NCI-H1930 (cell line): ENCODE measurements around the gene CHAD.
"Not testable (repeated sequence)": the region's sequence is repeated elsewhere in the genome, so short reads cannot be mapped to it uniquely, and the experiment has no call there.

ENCODE experiments used
- DNase-seq, 2 experiments: peaks; one replicate each; lab custom pipeline; 2025; lab: John Stamatoyannopoulos, UW

The CHAD gene

GRCh38 chr17:50495217-50495823 lies 26.6 kb upstream of the CHAD start:
- DNase-seq: no peak

GRCh38 chr17:50493744-50494143 lies 25.1 kb upstream of the CHAD start:
- DNase-seq: no peak

DNA sequence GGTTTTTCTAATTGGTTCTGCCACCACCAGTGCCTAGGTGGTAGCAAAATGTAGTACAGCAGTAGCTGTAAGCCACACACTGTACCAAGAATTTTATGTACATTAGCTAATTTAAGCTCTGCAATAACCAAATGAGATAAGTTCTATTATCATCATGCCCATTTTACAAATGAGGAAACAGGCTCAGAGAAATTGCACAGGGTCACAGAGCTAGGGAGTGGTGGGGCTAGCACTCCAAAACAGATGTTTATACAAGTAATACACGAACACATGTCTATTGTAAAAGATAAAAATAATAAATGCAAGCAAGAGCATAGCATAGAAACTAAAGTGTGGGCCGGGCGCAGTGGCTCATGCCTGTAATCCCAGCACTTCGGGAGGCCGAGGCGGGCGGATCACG lies 23.5 kb upstream of the CHAD start:
- DNase-seq: no peak

DNA sequence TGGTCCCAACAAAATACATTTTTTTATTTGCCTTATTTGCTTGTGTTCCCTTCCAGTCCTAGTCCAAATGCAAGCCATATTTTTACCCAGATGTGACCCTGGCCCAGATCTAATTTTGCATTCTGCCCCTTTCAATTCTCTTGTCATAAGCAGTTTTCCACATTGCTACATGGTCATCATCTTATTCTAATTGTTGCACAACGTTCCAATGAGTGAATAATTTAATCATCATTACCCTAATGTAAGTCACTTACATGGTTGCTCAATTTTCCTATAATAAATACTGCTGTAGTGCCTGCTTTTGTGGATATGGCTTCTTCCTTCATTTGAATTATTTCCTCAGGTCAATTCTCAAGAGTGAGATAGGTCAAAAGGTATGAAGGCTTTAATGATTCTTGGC lies 22.8 kb upstream of the CHAD start:
- DNase-seq: no peak

GRCh38 chr17:50488880-50489279 lies 20.2 kb upstream of the CHAD start:
- DNase-seq: no peak

DNA sequence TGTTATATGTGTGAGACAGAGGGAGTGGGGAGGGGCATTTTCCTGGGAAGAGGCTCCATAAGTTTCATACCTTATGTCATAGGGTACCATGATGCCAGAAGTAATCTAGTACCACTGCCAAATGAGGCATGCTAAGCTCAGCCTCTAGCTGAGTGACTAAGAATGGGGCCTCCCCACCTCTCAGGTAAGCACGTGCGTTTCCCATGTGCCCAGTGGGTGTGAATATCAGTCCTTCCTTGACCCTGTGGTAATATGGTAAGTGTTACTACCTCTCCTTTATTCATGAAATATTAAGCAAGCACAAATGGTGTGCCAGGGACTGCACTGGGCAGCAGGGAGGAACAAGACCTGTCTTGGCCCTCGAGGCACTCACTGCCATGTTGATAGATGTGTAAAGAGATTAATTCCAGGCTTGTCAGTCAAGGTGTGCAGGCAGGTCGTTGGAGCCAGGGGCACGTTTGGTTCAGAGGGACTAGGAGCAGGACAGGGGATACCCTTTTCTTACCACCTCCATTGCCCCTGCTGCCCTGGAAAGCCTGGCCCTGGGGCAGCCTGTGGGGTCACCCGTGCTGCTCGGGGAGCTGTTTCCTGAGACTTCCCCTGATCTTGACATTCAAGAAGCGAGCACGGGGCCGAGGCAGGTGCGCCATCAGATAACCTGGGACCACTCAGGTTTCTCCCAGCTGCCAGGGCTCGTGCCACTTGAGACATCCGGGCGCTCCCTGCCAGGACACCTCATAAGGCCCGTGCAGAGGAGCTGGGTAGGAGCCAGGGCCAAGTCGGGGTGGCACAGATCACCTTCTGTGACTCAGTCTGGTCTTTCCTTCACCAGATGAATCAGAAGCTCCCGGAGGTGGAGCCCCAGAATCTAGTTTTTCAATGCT lies 18.8 kb upstream of the CHAD start:
- DNase-seq: no peak

GRCh38 chr17:50484386-50485155 lies 15.9 kb upstream of the CHAD start:
- DNase-seq: no peak

DNA sequence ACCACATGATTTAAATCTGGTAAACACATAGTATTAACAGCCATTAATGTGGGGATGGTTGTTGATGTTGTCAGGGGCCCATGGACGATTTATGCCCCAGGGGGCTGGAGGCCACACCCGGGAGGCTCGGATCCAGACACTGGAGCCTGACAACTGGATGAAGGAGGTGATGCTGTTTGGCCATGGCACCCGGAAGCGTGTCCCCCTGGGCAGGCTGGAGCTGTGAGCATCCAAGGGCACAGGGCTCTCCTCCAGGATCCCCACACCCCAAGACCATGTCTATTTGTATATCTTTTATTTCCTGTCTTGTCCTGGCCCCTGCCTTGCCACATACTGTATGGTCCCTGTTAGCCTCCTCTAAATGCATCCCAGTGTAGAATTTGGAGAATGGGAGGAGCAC lies 14.6 kb upstream of the CHAD start:
- DNase-seq: no peak

GRCh38 chr17:50482516-50482915 lies 13.8 kb upstream of the CHAD start:
- DNase-seq: peak in 1 of 2 experiments; percentile 47

- DNase-seq: no peak
These were observed 13.4 kb upstream of the CHAD start for GRCh38 chr17:50482110-50482509.

- DNase-seq: no peak
These were observed 13.0 kb upstream of the CHAD start for GRCh38 chr17:50481648-50482047.

DNA sequence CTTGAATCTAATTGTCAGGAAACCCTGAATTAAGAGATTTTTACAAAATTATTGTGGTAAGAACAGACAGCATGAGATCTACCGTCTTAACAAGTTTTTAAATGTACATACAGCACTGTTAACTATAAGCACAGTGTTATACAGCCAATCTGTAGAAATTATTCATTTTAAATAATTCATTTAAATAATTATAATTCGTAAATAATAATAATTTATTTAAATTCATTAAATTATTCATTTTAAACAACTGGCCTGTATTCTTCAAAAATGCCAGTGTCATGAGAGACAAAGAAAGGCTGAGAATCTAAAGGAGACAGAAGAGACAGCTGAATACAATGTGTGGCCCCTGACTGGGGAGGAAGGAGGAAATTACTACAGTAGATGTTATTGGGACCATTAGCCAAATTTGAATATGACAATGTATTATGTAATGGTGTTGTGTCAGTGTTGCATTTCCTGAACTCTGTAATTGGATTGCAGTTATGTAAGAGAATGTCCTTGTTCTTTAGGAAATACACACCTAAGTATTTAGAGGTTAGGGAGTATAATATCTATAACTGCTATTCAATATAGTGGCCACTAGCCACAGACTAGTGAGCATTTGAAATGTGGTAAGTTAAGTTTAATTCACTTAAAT lies 12.3 kb upstream of the CHAD start:
- no peak for DNase-seq

GRCh38 chr17:50480142-50480764 lies 11.6 kb upstream of the CHAD start:
- DNase-seq: no peak

- DNase-seq: peak; percentile 65 to 78
These were observed 11.0 kb upstream of the CHAD start for GRCh38 chr17:50479522-50480141.

DNA sequence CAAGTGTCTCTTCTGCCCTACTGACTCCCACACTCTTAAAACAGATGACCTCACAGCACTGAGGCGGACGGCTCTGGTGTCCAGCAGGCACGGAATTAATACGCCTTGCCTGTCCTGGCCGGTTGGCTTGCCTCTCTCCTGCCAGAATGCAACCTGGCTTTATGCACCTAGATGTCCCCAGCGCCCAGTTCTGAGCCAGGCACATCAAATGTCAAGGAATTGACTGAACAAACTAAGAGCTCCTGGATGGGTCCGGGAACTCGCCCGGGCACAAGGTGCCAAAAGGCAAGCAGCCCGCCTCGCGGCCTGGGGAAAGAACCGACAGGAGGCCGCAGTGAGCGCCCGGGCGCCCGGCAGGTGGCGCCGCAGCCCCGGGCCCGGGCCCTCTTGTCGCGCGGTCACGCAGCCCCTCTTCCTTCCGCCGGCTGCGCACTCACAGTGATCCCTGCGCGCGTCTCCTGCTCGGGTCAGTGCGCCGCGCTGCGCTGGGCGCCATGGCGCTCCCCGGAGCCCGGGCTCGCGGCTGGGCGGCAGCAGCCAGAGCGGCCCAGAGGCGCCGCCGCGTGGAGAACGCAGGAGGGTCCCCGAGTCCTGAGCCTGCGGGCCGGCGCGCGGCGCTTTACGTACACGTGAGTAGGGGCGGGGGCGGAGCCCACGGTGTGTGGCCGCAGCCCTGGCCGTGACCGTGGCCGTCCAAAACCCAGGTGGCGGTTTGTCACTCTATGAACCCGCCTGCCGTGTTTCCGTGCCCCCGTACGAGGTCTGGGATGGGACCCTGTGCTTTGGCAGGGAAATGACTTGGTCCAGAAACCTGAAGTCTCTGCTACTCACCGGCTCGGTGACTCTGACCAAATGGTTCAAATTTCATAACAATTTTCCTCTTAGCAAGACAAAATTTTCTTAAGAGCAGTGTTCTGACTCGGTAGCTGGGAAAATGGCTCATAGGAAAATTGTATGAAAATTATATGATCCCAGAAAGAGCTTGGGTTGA lies 10.0 kb upstream of the CHAD start, which contains the start of gene RSAD1:
Gene RSAD1 (plus strand): TSS at position 470 of the 991 bp plus-strand sequence. CDS start 25 bp downstream, at position 495.
- peak; percentile 83 to 90 for DNase-seq

- no peak for DNase-seq
These were observed 9.3 kb upstream of the CHAD start for GRCh38 chr17:50477976-50478375.

DNA sequence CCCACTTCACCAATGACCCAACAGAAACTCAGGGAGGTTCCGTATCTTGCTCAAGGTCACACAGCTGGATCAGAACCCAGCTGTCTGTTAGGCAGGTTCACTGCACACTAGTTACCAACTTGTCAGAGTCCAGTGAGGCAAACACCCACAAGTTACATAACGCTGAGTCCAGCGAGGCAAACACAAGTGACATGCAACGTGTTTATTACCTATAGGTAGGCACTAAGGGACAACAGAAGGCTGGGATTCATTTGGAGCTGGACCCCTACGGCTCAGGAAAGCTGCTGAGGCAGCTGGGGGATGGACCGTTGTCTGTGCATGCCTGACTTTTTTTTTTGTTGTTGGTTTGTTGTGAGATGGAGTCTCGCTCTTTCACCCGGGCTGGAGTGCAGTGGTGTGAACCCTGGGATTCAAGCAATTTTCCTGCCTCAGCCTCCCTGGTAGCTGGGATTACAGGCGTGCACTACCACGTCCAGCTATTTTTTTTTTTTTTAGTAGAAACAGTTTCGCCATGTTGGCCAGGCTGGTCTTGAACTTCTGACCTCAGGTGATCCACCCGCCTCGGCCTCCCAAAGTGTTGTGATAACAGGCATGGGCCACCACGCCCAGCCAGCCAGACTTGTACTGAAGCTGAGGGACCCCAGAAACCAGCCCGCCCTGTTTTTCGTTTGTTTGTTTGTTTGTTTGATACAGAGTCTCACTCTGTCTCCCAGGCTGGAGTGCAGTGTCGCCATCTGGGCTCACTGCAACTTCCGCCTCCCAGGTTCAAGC lies 8.1 kb upstream of the CHAD start:
- no peak for DNase-seq

DNA sequence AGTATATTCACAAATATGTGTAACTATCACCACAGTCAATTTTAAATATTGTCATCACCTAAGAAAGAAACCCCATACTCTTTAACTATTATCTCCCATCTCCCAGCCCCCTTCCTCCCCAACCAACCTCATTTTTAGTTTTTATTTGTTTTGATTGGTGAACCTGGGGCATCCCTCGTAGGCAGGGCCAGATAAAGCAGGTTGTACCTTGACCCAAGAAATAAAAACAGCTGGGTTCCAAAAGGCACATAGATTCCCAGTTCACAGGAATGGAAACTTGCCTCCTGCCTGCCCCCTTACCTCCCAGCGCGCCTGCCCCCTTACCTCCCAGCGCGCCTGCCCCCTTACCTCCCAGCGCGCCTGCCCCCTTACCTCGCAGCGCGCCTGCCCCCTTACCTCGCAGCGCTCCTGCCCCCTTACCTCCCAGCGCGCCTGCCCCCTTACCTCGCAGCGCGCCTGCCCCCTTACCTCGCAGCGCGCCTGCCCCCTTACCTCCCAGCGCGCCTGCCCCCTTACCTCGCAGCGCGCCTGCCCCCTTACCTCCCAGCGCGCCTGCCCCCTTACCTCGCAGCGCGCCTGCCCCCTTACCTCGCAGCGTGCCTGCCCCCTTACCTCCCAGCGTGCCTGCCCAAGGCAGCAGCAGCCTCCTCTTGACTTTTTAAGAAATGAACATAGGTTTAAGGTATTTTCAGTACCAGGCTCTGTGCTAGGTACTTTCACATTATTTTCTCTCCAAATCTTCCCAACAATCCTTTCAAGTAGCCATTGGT lies 7.3 kb upstream of the CHAD start:
- DNase-seq: not testable (repeated sequence)
